Adrenal gland (tissue), 12 donors: ENCODE results near the gene VSX2. TPM values are rescaled to one million over a fixed set of nuclear protein-coding genes. Genes with fewer than 3 reads are reported as not detected.

Experiments used
- DNase-seq, 7 donors: peaks; one replicate each; pipeline ENCODE4 v3.0.0-alpha.2; 2019 to 2020
- H3K27ac ChIP-seq, 5 donors: fragments of 200-600 bp; sonication (generic) in 4 of 5; 1 replicate in 3 of 5; 2 replicates in 2 of 5; pipeline versions ENCODE4 v1.5.1 to v1.8.0; 2016 to 2020; ENCODE audit warnings: mild to moderate bottlenecking in 1 of 5
- H3K27me3 ChIP-seq: fragments of 200-600 bp; 2 replicates; pipeline ENCODE4 v1.8.0; 2021
- H3K36me3 ChIP-seq, 2 donors: fragments of 200-600 bp; replicated peaks in 1 of 2; 1 replicate in 1 of 2; 2 replicates in 1 of 2; pipeline versions ENCODE4 v1.5.1 to v1.8.0; 2018 to 2022
- H3K4me1 ChIP-seq, 2 donors: fragments of 200-600 bp; replicated peaks in 1 of 2; 1 replicate in 1 of 2; 2 replicates in 1 of 2; pipeline versions ENCODE4 v1.5.1 to v1.8.0; 2018 to 2021
- H3K4me3 ChIP-seq, 4 donors: fragments of 200-600 bp; sonication (generic) in 3 of 4; one replicate each; pipeline ENCODE4 v1.5.1; 2016 to 2018
- H3K9me3 ChIP-seq, 3 donors: fragments of 200-600 bp; sonication (generic) in 1 of 3; replicated peaks in 1 of 3; 1 replicate in 2 of 3; 2 replicates in 1 of 3; pipeline versions ENCODE4 v1.5.1 to v1.8.0; 2016 to 2021
- CTCF ChIP-seq, 6 experiments: fragments of 450-650 bp in 4 of 6; fragments of 200-600 bp in 2 of 6; sonication (generic) in 1 of 6; IDR thresholded peaks; 1 replicate in 5 of 6; 2 replicates in 1 of 6; pipeline versions ENCODE4 v1.5.1 to v1.8.0; 2016 to 2021; ENCODE audit warnings: antibody characterized with exemption in 6 of 6, mild to moderate bottlenecking in 2 of 6, moderate library complexity in 1 of 6
- POLR2A ChIP-seq, 2 donors: fragments of 450-650 bp; IDR thresholded peaks; one replicate each; pipeline ENCODE4 v1.6.1; 2017; ENCODE audit warnings: antibody characterized with exemption in 2 of 2, mild to moderate bottlenecking in 2 of 2, moderate library complexity in 1 of 2
- WGBS, 4 donors: extraction: QIAGEN DNeasy Blood & Tissue Kit in 2 of 4; methylation state at CpG; one replicate each; pipeline versions ENCODE4 v1.1.5 to v1.1.7; 2013 to 2017; 5-methylcytosine and 5-hydroxymethylcytosine counted together
- intact Hi-C, 2 donors: fragments of 100-400 bp; cut with DNase I; formaldehyde crosslinking; loops; one replicate each; pipeline versions ENCODE4 v1.14.1 to v1.15.0; 2022 to 2023
- polyA plus RNA-seq, 3 donors: library from polyadenylated mRNA; stranded (reverse); fragments of 200-250 nt in 2 of 3; fragments of 350-450 nt in 1 of 3; fragmentation: Illumina TruSeq in 1 of 3; extraction: RNeasy Lipid Tissue Mini Kit (QIAGEN cat#74804) in 1 of 3; gene quantifications; one replicate each; pipeline ENCODE4 v1.2.3, GENCODE V29; 2013 to 2014
- total RNA-seq, 9 donors: library from RNA; depleted of rRNA in 4 of 9; stranded (reverse); fragments of >200 nt in 4 of 9; fragments of 120-200 nt in 1 of 9; fragmentation: NEBNext Ultra II Directional in 1 of 9; extraction: Animal tissue kit (Norgen Biotek cat#: 25700) in 1 of 9; gene quantifications; one replicate each; pipeline versions ENCODE4 v1.1.0 to v1.2.4, GENCODE V29; 2013 to 2023
- donor health status: healthy with polysubstance abuse.
- donor health status: Bipolar disorder and iron deficiency.
- donor health status: DM: yes; HTN: yes; CAD: no.
- donor health status: DM: no; HTN: no; CAD: no.
- donor health status: DM: no; HTN: no; CAD: no.
- donor health status: DM: yes; HTN: yes; CAD: no.

VSX2 gene
- total and polyA plus RNA-seq, 12 donors, result not detected

- no peak for DNase-seq
- TF ChIP-seq CTCF (IDR thresholded peaks at IDR 0.05), result no peak
- no peak for TF ChIP-seq POLR2A (IDR thresholded peaks at IDR 0.05)
- no peak overlapping the region for H3K27ac ChIP-seq
- peaks cover 0 to 15% of the 10 kb centered on the region in 2 donors for H3K4me1 ChIP-seq
- no peak overlapping the region for H3K4me3 ChIP-seq
- H3K9me3 ChIP-seq, result no peaks in the 10 kb centered on the region
- no peaks in the 10 kb centered on the region for H3K36me3 ChIP-seq
- 69 to 87% (median 83%) methylated on average over 3 to 4 of the region's 4 CpGs for WGBS, 4 donors
- no peaks in the 10 kb centered on the region for H3K27me3 ChIP-seq
- intact Hi-C loops, result no loop called here
Measured at GRCh38 chr14:74261288-74261687, 22.0 kb downstream of the VSX2 start.

GRCh38 chr14:74262076-74262475, 22.8 kb downstream of the VSX2 start:
- no peak overlapping the region for H3K27ac ChIP-seq
- H3K27me3 ChIP-seq, result no peaks in the 10 kb centered on the region
- TF ChIP-seq POLR2A (IDR thresholded peaks at IDR 0.05) (no peak), CTCF (IDR thresholded peaks at IDR 0.05) (no peak)
- H3K9me3 ChIP-seq, result no peaks in the 10 kb centered on the region
- intact Hi-C loops, result no loop called here
- WGBS, 4 donors, result 91 to 96% (median 93%) methylated on average over 8 to 9 of the region's 9 CpGs
- no peak for DNase-seq
- H3K4me3 ChIP-seq, result no peak overlapping the region
- no peaks in the 10 kb centered on the region for H3K36me3 ChIP-seq
- H3K4me1 ChIP-seq, result peaks cover 0 to 12% of the 10 kb centered on the region in 2 donors

- Histone ChIP-seq H3K36me3 (no peaks in the 10 kb centered on the region), H3K27ac (no peak overlapping the region), H3K9me3 (no peaks in the 10 kb centered on the region), H3K4me3 (no peak overlapping the region), H3K27me3 (no peaks in the 10 kb centered on the region), H3K4me1 (peaks cover 0 to 4% of the 10 kb centered on the region in 2 donors)
- DNase-seq, result no peak
- TF ChIP-seq CTCF (IDR thresholded peaks at IDR 0.05) (no peak), POLR2A (IDR thresholded peaks at IDR 0.05) (no peak)
- 77 to 87% (median 81%) methylated on average over 9 of the region's 9 CpGs for WGBS, 4 donors
- intact Hi-C loops, result no loop called here
Measured at GRCh38 chr14:74263181-74263580, 23.9 kb downstream of the VSX2 start.

GRCh38 chr14:74263921-74264320, 24.7 kb downstream of the VSX2 start:
- H3K4me3 ChIP-seq, result no peak overlapping the region
- no peaks in the 10 kb centered on the region for H3K4me1 ChIP-seq
- H3K27ac ChIP-seq, result no peak overlapping the region
- 57 to 67% (median 61%) methylated on average over 2 to 5 of the region's 5 CpGs for WGBS, 4 donors
- no peaks in the 10 kb centered on the region for H3K36me3 ChIP-seq
- intact Hi-C loops, result no loop called here
- no peak for TF ChIP-seq CTCF (IDR thresholded peaks at IDR 0.05)
- no peak for TF ChIP-seq POLR2A (IDR thresholded peaks at IDR 0.05)
- no peak for DNase-seq
- no peaks in the 10 kb centered on the region for H3K9me3 ChIP-seq
- no peaks in the 10 kb centered on the region for H3K27me3 ChIP-seq
